ENCODE results near the gene PCARE.
"Not testable (repeated sequence)": the region's sequence is repeated elsewhere in the genome, so short reads cannot be mapped to it uniquely, and the experiment has no call there.

The PCARE gene

DNA sequence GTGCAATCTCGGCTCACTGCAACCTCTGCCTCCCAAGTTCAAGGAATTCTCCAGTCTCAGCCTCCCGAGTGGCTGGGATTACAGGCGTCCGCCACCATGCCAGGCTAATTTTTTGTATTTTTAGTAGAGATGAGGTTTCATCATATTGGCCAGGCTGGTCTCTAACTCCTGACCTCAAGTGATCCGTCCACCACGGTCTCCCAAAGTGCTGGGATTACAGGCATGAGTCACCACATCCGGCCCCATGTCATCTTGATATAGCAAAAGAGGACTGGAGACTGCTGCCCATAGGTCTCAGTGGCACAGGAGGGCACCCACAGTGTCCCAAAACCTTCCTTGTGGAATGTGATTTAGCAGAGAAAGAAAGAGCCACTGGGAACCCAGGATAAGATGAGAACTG lies 16.0 kb upstream of the PCARE start:
- not testable (repeated sequence) for FAIRE-seq

DNA sequence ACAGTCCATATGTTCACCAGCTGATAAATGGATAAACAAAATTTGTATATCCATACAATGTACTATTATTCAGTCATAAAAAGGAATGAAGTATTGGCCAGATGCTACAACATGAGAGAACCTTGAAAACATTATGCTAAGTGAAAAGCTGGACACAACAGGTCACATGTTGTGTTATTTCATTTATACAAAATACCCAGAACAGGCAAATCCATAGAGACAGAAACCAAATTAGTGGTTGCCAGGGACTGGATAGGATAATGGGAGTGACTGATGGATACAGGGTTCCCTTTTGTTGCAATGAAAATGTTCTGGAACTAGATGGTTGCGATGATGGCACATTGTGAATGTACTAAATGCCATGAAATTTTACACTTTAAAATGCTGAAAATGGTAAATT lies 10.2 kb upstream of the PCARE start:
- FAIRE-seq, result no peak

DNA sequence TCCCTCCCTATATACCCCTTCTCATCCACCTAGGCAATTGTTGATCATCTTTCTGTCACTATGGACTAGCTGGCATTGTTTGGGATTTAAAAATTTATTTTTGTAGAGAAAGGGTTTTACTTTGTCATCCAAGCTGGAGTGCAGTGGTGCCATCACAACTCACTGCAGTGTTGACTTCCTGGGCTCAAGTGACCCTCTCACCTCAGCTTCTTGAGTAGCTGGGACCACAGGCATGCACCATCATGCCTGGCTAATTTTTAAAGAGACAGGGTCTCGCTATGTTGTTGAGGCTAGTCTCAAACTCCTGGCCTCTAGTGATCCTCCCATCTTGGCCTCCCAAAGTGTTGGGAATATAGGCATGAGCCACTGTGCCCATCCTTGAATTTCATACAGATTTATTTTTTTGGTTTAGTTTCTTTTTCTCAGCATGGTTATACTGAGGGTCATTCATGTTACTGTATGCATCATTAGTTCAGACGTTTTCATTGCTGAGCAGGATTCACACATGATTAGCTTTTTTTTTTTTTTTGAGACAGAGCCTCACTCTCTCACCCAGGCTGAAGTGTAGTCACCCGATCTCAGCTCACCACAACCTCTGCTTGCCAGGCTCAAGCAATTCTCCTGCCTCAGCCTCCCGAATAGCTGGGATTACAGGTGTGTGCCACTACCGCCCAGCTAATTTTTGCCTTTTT lies 8.6 kb upstream of the PCARE start:
- no peak for FAIRE-seq

DNA sequence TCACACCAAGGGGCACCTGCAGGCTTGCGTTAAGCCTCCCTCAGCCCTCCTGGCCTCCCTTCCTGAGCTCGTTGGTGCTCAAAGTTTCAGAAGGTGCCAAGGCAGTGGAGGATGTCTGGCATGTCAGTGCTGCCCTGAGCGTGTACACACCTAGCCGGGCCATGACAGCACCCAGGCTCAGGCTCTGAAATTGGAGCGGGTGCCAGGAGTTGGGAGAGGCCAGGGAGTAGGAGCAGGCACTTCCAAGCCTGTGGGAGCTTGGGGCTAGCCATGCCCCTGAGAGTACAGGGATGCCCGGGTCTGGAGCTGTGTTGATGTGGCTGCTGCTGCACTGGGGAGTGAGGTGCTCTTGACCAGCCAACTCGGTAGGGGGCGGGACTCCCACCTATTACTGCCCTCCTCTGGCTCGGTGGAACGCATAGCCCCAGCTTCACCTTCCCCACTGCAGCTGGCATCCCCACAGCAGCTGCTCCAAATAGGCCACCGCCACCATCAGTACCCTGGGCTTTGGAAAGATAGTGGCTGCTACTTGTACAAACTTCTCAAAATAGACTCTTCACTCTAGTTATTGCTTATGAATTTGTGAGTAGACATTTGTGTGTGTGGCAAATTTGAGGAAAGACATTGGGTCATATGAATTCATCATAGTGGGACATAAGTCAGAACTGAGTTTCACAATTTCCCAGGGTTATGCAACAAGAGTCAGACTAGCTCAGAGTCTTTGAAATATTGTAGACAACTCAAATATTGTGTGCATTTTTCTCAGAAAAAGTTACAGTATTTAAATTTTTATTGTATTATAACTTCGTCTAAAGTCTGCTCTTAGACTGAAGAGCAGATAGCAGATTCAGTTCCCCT lies 6.8 kb upstream of the PCARE start:
- no peak for FAIRE-seq

DNA sequence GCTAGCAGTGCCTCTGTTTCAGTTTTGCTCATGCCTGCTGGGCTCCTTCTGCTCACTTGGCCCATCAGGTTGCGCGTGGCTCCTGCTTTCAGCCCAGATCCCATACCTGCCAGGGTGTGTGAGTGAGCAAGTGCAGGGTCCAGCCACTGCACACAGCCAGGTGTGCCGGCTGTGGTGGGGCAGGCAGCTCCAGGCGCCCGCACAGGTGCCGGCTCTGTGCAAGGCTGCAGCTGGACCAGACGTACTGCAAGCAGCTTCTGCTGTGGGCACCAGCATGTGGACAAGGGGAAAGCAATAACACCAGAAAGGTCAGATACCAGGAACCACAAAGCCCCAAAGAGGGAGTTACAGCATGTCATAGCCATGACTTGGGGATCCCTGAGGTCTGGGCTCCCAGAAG lies 5.6 kb upstream of the PCARE start:
- no peak for FAIRE-seq

DNA sequence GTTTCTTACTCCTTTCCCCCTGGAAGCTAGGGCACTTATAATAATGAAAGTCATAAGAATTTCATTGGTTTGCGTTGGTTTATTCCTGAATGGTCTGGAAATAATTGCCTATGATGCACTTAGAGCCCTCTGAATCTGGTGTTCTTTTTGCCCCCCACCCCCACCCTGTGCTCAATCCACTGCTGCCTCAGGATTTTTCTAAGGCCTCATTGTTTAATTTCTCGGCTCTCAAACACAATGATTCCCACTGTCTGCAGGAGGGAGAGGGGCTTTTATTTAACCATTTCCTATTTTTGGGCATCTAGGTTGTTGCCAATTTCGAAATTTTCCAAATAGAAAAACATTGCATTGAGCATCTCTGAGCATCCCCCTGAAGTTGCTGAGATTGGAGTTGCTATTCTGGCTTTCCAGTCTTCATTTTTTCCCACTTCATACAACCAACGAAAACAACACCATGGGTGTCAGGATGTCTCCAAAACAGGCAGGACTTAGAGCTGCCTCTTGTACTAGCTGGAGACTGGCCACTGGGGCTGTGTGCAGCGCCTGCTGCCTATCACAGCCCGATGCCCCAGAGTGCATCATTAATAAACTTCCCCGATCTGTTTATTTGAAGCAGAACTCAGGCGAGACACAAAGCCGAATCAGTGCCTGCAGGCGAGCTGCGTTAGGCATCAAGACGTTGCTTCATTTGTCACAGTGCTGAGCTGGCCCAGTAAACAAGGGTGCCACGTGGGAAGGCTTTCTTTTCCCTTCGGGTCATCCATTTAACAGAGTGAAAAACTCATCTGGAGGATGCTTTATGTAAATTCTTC lies 1.8 kb upstream of the PCARE start:
- no peak for FAIRE-seq

DNA sequence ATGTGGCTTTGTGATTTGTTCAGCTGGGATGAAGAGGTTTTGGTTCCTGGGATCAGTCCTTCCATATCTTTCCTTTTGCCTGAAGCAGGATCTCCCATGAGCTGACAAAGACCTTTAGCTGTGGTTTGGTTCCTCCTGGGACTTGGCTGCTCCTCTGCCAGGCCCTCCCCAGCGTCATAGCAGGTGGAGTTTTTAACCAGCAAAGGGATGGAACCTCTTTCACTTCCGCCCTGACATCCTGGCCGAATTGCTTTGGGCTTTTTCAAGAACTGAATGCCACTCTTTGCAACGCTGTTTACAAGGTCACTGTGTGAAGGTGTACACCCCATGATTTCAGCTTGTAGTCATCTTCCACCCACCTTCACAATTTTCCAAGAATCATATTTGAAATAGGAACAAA lies 390 bp downstream of the PCARE start:
- FAIRE-seq, result no peak

DNA sequence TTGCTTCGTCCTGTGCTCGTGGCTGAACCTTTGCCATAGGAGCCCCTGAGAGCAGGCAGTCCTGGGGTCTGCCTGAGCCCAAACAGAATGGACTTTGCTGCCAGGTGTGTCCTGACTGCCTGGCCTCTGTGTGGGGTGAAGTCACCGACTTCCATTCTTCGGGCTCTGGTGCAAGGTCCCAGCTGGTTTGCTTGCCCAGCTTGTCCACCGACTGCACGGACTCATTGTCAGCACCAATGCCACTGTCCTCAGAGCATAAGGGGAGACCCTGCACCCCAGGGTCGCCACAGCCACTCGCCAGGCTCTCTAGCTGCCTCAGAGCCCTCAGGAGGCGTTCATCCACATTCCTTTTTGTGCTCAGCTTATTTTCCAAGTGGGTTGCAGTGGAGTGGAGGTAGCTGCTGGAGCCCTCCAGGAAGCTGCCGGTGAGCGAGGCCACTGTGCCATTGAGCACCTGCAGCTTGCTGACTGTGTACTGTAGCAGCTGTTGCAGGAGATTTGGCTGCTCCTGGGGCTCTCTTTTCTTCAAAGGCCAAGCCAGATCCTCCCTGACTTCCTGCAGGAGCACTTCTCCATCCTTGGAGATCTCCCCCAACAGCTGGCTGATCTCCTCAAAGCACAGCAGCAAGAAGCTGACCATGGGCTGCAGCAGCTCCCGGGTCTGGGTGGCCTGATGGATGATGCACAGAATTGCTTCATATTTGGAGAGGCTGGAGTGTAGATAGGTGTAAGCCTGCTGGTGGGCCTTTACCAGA lies 1.2 kb downstream of the PCARE start:
- no peak for FAIRE-seq

DNA sequence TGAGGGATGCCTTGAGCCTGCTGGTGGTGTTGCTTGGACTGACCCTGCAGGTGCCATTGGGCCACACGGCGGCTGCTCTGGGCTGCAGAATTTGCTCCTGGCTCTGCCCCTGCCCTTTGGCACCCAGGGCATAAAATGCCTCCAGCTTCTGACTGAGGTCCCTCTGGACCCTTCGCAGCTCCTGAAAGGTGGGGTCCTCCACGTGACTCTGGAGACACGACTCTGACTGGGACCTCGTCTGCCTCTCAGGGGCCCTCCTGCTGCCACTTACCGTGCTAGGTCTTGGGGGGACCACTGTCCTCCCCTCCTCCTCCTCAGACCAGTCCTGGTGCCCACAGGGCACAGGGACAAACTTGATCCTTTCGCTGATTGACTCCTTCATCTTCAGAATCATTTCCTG lies 2.1 kb downstream of the PCARE start:
- no peak for FAIRE-seq

DNA sequence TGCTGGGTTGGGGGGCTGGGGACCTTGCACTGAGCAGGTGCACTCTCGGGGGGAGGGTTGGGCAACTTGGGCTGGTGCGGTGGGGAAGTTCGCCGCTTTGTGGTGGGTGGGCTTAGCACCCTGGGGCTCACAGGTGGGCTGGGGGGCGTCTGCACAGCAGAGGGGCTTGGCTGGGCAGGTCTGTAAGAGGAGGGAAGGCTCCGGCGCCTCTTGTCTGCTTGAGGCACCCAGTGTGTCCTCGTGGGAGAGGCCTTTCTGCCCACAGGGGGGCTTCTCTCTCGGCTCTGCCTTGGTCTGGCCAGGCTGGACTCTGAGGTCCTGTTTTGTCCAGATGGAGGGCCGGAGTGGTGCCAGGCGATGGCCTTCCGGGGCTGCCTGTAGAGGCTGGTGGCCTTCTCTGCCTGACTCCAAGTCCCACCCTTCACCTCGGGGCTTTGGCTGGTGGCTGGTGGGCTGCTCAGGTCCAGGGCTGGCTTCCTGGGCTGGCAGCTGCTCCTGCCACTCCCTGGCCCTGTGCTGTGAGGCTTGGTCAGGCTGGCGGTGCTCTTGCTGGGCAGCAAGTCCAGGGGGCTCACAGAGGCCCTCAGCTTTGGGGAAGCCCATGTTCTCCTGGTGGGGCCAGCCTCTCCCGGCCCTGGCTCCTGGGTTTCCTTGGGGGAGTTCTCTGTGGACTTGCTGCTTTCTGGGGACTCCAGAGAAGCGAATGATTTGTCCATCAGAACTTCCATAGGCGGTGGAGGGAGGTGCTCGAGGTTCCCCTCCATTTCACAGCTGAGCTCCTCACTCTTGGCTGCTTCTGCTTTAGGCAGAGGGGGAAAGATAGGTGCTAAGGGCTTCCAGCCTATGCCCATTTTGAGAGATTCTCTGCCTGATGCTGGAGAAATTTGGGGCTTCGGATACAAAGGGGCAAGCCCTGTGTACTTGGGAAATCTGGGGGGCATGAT lies 3.0 kb downstream of the PCARE start:
- no peak for FAIRE-seq

DNA sequence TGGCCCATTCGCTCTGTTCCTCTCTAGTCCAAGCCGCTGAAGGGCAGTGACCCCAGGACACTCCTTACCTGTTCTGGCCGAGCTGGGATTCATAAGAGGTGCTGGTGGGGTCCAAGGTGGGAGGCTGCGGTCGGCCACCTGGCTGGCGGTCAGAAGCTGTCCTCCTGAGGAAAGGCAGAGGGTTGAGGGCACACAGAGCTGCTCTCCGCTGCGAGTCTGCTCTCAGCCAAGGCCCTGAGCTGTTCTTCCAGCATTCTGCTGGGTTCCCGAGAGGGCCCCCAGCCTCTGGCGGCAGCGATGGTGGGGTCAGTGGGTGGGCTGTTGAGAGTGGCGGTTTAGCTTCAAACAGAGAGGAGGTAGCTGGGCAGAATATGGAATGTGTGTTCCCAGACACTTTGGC lies 3.8 kb downstream of the PCARE start:
- FAIRE-seq, result no peak

DNA sequence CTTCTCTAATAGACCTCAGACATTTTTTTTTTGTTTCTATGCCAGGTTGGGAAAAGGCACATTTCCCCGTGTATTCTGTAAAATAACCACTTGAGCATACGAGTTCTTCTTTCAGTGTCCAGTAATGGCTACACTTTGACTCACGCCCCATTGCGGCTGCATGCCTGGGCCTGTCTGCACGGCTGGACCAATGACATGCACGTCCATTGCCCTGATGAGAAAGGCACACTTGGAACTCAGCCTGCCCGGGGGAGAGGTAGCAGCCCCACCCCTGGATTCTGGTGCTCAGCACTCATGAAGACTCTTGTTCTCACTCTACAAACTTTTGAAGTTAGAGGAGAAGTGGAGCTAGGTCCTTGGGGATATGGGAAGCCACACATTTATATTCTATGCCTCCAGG lies 5.8 kb downstream of the PCARE start:
- no peak for FAIRE-seq

DNA sequence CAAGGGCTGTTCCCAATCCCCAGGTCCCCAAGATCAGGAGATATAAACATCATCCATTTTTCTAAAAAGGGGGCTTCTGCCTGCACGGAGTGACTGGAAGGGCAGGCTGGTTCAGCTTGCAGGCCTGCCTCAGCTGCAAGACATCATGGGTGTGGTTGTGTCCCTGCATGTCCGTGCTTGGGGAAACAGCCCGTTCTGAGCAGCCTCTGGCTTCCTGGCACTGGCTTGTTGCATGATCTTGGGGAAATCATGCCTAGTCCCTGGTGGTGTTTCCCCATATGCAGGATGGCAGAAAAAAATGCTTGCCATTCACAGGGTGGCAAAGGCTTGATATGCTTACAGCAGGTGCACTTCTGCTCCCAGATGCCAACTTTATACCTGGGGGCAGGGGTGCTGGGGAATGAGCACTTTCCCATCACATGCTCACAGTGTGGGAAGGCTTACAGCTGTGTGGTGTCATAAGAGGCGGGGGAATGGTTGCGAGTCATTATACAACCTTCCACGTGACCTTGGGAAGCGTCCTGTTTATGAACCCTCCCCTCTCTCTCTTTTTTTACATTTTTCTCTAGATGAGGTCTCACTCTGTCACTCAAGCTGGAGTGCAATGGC lies 7.2 kb downstream of the PCARE start:
- FAIRE-seq, result no peak

DNA sequence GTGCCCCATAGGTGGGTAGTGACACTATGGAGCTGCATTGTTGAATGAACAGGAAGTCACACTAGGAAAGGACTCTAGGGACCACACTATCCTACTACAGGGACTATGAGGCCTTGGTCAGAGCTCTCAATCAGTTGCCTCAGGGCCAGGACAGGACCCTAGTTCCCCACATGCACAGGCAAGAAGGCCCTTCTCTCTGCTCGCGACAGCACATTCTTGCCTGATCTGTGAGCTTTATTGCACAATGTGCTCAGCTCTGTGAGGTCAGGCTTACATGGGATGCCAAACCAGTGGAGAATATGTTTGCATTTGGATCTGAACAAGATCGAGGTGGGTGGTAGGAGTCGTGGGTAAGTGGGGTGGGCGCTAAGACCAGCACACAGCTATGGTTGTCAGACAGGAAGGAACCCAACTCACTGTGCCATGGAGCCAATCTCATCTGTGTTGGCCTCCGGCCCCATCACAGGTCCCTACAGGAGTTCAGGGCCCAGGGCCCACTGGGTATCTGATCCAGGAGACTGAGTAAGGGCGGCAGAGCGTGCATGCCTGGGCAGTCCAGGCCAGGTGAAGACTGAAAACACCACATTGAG lies 8.0 kb downstream of the PCARE start:
- FAIRE-seq, result no peak

DNA sequence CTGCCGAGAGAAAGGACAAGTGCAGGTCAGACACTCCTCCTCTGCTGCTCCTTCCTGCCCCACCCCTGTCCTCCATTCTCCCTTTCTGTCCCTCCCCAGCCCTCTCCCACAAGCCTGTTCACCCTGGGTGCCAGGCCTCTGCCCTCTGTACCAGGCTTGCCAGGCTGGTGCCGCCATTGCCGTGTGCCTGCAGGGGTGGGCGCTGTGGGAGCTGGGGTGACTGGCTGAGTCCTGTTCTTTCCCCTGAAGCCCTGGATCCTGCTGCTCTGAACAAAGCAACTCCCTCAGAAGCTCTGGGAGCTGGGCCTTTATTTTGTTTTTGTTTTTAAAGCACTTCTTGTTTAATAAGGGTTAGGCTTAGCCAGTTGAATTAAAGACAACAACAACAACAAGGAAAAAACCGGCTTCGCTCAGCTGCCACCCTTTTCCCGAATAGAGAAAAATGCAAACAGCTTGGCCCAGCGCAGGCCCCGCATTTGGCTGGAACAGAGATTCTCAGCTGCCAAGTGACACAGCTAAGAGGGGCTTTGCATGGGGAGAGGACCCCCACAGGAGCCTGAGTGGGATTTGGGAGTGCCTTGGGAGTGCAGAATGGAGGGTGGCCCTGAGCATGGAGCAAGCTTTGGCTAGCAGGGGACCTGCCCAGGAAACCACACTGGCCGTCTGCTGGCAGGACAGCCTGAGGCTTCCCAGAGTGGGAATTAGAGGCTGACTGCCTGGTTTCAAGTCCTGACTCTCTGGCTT lies 9.1 kb downstream of the PCARE start:
- no peak for FAIRE-seq

DNA sequence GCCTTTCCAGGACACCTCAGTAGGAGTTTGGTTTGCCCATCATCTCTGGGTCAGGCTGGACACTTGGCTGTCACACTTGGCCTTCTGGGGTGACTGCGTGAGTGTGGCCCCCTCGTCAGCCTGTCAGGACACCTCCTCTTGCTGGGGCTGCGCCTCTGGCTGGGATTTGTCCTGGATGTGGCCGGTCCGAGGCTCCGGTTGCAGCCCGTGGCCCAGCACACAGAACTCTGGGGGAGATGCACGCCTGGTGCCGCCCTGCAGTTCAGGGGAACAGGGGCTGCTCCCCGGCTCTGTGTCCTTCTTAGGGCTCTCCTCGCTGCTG lies 9.6 kb downstream of the PCARE start:
- no peak for FAIRE-seq

DNA sequence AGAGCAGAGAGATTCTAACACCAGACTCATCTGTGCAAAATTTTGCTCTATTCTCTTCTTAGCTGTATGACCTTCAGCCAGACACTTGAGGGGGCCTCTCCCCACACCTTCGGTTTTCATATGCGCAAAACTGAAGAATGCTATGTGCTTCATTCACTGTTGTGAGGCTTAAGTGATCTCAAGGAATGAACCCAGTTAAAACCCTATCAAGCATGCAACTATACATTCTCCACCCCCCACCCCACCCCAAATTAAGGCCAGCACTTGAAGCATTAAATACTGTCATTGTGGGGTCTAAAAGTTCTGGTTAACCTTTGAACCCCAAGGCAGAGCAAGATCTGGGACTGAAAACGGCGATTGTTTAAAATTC lies 10.0 kb downstream of the PCARE start:
- FAIRE-seq, result no peak

DNA sequence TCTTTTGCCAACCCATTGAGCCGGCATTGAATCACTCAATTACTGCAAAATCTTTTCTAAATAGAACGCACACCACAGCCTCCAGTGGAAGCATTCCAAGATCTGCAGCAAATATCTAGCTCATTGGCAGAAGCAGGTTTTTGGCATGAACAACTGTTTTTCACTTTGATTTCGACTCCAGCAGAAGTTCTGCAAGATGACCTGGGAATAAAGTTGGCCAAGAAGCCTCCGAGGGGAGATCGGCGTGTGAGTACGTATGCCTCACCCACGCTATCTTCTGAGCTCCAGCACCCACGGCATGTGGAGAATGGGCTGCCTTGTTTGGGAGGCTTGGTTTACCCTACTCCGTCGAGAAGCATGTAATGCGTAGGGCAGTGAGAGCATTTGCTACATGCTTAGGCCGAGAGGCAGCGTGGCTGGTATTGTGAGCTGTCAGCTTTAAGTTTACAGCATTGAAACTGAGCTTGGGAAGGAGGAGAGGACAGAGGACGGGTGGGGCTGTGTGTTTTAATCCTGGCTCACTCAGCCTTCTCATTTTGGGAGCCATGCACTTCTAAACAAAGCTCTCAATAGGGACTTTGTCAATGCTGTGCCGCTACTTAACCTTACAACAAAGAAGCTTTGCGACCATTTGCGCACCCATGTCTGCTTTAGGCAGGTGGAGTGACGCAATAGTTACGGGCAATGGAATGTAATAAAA lies 10.5 kb downstream of the PCARE start:
- FAIRE-seq, result no peak

DNA sequence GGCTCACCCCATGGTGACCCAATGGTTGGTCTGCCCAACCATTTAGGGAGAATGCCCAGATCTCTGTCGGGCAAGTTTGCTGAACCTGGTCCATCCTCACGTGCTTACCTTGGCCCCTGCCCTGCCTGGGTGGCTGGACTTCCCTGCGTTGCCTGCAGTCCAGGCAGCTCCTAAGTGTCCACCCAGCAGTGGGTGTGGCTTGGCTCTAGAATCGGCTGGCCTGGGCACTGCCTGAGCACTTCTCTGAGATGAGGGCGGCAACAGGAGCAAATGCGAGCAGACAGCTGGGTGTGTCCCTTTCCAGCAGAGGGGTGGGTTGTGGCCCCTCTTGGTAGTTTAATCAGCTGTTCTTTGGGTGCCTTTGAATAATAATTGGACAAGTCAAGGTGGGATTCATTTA lies 11.3 kb downstream of the PCARE start:
- FAIRE-seq, result no peak

DNA sequence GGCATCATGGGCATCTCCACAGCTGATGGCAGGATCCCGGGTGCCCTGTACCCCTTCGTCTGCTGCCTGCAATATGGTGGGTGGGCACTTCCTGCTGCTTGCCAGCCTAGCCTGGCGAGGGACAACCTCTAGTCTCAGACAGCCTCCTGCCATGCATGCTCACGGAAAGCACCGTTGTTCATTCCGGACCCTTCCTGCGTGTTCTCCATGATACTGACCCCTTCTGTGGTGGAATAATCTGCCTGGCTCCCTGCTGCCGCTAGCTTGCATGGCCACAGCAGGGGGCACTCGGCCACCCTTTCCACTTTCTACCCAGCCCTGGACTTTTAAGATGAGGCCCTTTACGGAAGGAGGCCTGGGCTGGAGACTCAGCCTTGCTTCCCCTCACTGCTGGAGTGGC lies 12.0 kb downstream of the PCARE start:
- FAIRE-seq, result no peak

Measured in G401.6 (cell line).